AG10803 (cell line): ENCODE data around the gene CEP164.
A peak's percentile ranks its signal among the peaks of the same experiment; 100 is the strongest.

Experiments used
- DNase-seq: peaks from one replicate; pipeline ENCODE4 v3.0.0; 2010; ENCODE audit warnings: low read depth
- H3K4me3 ChIP-seq: 2 replicates; pipeline ENCODE4 v1.5.1; 2011; ENCODE audit warnings: mild to moderate bottlenecking, low read length, control low read depth
- CTCF ChIP-seq: conservative IDR thresholded peaks from 2 replicates; pipeline ENCODE4 v1.5.1; 2011; ENCODE audit warnings: mild to moderate bottlenecking, low read length, control low read depth, inconsistent platforms

CEP164 gene

DNA sequence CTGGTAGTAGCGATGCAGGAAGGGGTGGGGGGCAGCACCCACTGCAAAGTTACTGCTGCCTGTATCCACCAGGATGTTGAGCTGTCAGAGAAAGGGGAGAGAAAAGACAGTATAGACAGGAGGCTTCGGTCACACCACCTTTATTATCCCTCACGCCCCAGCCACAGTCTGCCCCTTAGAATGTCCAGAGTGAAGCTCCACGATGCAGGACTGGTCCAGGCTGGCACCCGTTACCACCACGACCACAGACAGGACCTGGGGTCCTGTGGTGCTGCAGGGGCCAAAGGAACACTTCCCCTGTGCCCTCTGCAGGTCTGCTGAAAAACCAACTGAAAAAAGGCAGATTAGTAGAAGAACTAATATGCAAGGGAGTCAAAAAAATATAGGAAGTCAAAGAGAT, 30.8 kb upstream of the CEP164 start:
- no peak overlapping the region for H3K4me3 ChIP-seq
- no peak for DNase-seq
- TF ChIP-seq CTCF = no peak

DNA sequence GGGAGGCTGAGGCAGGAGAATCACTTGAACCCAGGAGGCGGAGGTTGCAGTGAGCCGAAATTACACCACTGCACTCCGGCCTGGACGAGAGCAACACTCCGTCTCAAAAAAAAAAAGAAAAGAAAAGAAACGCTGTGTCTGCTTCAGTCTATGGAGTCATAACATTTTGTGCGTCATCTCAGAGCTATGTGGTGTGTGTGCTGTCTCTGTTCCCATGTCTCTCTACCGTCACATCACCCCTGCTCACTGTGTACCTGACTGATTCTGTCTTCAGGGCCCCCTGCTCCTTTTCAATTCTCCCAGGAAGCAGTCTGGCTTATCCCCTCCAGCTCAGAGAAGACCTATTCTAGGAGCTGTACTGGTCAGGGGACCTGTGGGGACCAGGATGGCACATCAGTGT, 29.5 kb upstream of the CEP164 start:
- H3K4me3 ChIP-seq = no peak overlapping the region
- no peak for DNase-seq
- TF ChIP-seq CTCF = no peak

DNA sequence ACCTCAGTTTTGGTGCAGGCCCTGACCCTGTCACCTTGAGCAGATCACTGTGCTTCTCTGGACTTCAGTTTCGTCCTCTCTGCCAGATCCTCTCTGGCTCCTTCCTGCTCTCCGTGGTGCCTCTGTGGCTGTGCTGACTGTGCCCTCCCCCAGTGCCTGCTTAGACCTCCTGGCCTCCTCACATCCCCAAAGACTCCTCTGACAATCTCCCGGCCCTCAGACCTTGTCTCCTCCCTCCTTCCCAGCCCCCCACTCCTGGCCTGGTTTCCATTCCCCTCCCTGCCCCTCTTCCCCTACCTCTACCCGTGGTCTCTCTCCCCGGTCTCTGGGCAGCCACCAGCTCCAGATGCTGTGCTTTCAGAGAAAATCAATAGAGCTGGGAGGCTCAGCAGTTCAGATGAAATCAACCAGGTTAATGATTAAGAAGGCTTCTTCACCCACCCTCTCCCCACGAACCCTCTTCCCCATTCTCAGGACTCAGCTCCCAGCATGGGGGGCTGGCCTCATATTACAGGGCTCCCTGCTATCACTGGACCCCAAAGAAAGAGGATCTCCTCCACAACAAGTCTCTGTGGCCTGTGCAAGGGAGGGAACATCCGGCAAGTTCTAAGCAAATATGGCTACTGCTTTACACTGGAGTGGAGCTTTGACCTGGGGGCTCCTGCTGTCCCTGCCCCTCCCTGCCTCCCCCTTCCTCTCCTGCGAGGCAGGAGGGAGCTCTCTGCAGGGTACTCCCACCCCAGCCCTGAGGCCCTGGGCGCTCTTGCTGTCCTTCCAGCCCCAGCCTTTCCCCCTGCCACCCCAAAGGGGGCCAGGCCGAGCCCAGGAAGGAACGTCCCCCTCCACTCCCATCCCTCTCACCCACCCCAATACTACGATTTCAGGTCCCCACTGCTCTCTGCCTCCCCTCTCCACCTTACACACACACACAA, 28.0 kb upstream of the CEP164 start:
- no peak for TF ChIP-seq CTCF
- no peak for DNase-seq
- no peak overlapping the region for H3K4me3 ChIP-seq

GRCh38 chr11:117300283-117300663, 27.4 kb upstream of the CEP164 start:
- peak; percentile 24 for DNase-seq
- no peak for TF ChIP-seq CTCF
- H3K4me3 ChIP-seq = no peak overlapping the region; the same call in 1 of the 2 replicates

DNA sequence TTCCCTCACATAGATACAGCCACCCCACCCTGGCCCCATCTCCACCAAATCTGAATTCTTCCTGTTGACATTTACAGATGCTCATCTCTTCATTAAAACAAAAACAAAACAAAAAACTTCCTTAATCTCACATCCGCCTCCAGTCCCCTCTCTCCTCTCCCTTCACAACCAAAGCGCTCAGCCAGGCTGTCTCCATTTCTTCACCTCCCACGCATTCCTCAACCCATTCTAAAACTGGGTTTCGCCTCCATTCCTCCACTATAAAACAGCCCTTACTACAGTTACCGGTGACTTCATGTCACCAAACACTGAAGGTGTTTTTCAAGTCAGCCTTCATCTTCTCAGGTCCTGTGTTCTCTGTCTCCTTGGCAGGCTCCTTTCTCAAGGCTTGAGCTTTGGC, 26.9 kb upstream of the CEP164 start:
- H3K4me3 ChIP-seq = no peak overlapping the region
- TF ChIP-seq CTCF = no peak

DNA sequence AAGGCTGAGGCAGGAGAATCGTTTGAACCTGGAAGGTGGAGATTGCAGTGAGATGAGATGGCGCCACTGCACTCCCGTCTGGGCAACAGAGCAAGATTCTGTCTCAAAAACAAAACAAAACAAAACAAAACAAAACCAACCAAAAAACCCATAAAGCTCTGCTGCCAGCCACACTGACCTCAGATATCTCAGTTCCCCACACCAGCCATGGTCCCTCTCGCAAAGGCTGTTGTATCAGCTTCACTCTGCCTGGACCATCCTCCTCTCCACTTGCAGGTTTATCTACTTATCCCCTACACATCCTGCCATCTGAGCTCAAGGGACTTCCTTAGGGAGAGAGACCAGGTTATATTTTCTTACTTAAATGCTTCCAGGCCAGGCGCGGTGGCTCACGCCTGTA, 25.4 kb upstream of the CEP164 start:
- no peak for TF ChIP-seq CTCF
- no peak for DNase-seq
- no peak overlapping the region for H3K4me3 ChIP-seq

More for the DNA sequence above, 26.9 kb upstream of the CEP164 start:
- no peak for DNase-seq

- no peak for TF ChIP-seq CTCF
- H3K4me3 ChIP-seq = no peak overlapping the region
- DNase-seq = no peak
Observed at GRCh38 chr11:117303101-117303500, 24.6 kb upstream of the CEP164 start.
